Caco-2 (cell line): ENCODE data around the gene URI1. TPM values are rescaled to one million over a fixed set of nuclear protein-coding genes. Genes with fewer than 3 reads are reported as not detected.
A peak's percentile ranks its signal among the peaks of the same experiment; 100 is the strongest.

Experiments used
- BruUV-seq: library from RNA; stranded (reverse); fragments of 400-500 nt; replicated peaks from 2 replicates; lab custom pipeline; 2021; lab: Mats Ljungman, UMichigan
- CTCF ChIA-PET: fragments of 300-600 bp; sonication (Branson Sonifier 250); formaldehyde crosslinking; loops from one replicate; lab custom pipeline; 2022; ENCODE audit warnings: antibody characterized with exemption; lab: Charles Lee
- POLR2A ChIA-PET: fragments of 300-600 bp; sonication (Branson Sonifier 250); formaldehyde crosslinking; loops from one replicate; lab custom pipeline; 2022; ENCODE audit warnings: antibody characterized with exemption; lab: Charles Lee
- DNase-seq, 2 experiments: peaks; one replicate each; pipeline versions ENCODE4 v3.0.0 to v3.0.0-alpha.2; 2020 to 2022
- H3K27me3 ChIP-seq: replicated peaks from 2 replicates; pipeline ENCODE4 v1.6.0; 2011; ENCODE audit warnings: low read length; ENCODE audit not compliant: control insufficient read depth, insufficient read depth
- H3K36me3 ChIP-seq: 2 replicates; pipeline ENCODE4 v1.5.1; 2011; ENCODE audit warnings: low read length; ENCODE audit not compliant: control insufficient read depth, insufficient read depth
- H3K4me1 ChIP-seq: fragments of 250-450 bp; sonication (Bioruptor Pico); 2 replicates; pipeline ENCODE4 v1.5.1; 2020; ENCODE audit warnings: mild to moderate bottlenecking
- H3K4me3 ChIP-seq: 2 replicates; pipeline ENCODE4 v1.5.1; 2011; ENCODE audit warnings: low read depth, mild to moderate bottlenecking, control low read depth, low read length
- H3K9me3 ChIP-seq: fragments of 250-450 bp; sonication (Bioruptor Pico); 2 replicates; pipeline ENCODE4 v1.5.1; 2020; ENCODE audit warnings: mild to moderate bottlenecking, moderate library complexity
- H3K27ac Mint-ChIP-seq: one replicate; pipeline ENCODE4 v1.8.0; 2022; ENCODE audit warnings: mixed read lengths; ENCODE audit not compliant: unreplicated experiment
- H3K27me3 Mint-ChIP-seq: one replicate; pipeline ENCODE4 v1.8.0; 2022; ENCODE audit warnings: mixed read lengths; ENCODE audit not compliant: insufficient read depth, unreplicated experiment
- H3K36me3 Mint-ChIP-seq: one replicate; pipeline ENCODE4 v1.8.0; 2022; ENCODE audit warnings: mild to moderate bottlenecking, mixed read lengths; ENCODE audit not compliant: insufficient read depth, unreplicated experiment
- H3K4me1 Mint-ChIP-seq: one replicate; pipeline ENCODE4 v1.8.0; 2022; ENCODE audit warnings: low read depth, mixed read lengths; ENCODE audit not compliant: unreplicated experiment
- H3K4me3 Mint-ChIP-seq: one replicate; pipeline ENCODE4 v1.8.0; 2022; ENCODE audit warnings: mild to moderate bottlenecking, moderate library complexity, mixed read lengths; ENCODE audit not compliant: unreplicated experiment
- H3K9me3 Mint-ChIP-seq: one replicate; pipeline ENCODE4 v1.8.0; 2022; ENCODE audit warnings: mixed read lengths; ENCODE audit not compliant: unreplicated experiment
- CTCF ChIP-seq, 2 experiments: fragments of 200-600 bp in 1 of 2; IDR thresholded peaks; 1 replicate in 1 of 2; 2 replicates in 1 of 2; pipeline versions ENCODE4 v1.5.1 to v1.8.0; 2011 to 2022; ENCODE audit warnings: antibody characterized with exemption in 1 of 2, control low read depth in 1 of 2, inconsistent platforms in 1 of 2, low read depth in 1 of 2, low read length in 1 of 2, mild to moderate bottlenecking in 1 of 2, moderate library complexity in 1 of 2; ENCODE audit not compliant: insufficient read depth in 1 of 2, severe bottlenecking in 1 of 2, unreplicated experiment in 1 of 2
- intact Hi-C: fragments of 100-400 bp; cut with micrococcal nuclease; formaldehyde crosslinking; loops from one replicate; pipeline ENCODE4 v1.10.0; 2022; ENCODE audit not compliant: unreplicated experiment
- total RNA-seq: library from RNA; stranded (reverse); gene quantifications from 2 replicates; pipeline ENCODE4 v1.2.3, GENCODE V29; 2022

URI1 gene
- total RNA-seq, 1 experiment from 2014 or later, result 59.5 TPM

GRCh38 chr19:30001791-30002190 lies 59.8 kb downstream of the URI1 start:
- ChIA-PET POLR2A (no interaction called here), CTCF (no interaction called here)
- Histone ChIP-seq H3K4me3 (no peak overlapping the region), H3K36me3 (no peaks in the 10 kb centered on the region), H3K27me3 (no peaks in the 10 kb centered on the region), H3K4me1 (peaks cover 7% of the 10 kb centered on the region; the same call in 1 of the 2 replicates), H3K9me3 (no peaks in the 10 kb centered on the region)
- intact Hi-C loops, result no loop called here
- DNase-seq, result peak in 1 of 2 experiments; percentile 10
- Mint-ChIP-seq H3K9me3 (no peaks in the 10 kb centered on the region), H3K4me1 (peaks cover 23% of the 10 kb centered on the region), H3K27me3 (no peaks in the 10 kb centered on the region), H3K36me3 (peaks cover 19% of the 10 kb centered on the region), H3K27ac (no peak overlapping the region), H3K4me3 (no peak overlapping the region)
- BruUV-seq, result no TSS peak
- TF ChIP-seq CTCF (IDR thresholded peaks at IDR 0.05; ENCODE audit: insufficient read depth in 1 of 2, low read depth in 1 of 2, low read length in 1 of 2, severe bottlenecking in 1 of 2, unreplicated experiment in 1 of 2), result peak in 1 of 2 experiments; percentile 35

GRCh38 chr19:30003866-30004265 lies 61.8 kb downstream of the URI1 start:
- Histone ChIP-seq H3K4me1 (peaks cover 7% of the 10 kb centered on the region; the same call in 1 of the 2 replicates), H3K4me3 (no peak overlapping the region), H3K27me3 (no peaks in the 10 kb centered on the region), H3K9me3 (no peaks in the 10 kb centered on the region), H3K36me3 (no peaks in the 10 kb centered on the region)
- TF ChIP-seq CTCF (IDR thresholded peaks at IDR 0.05; ENCODE audit: insufficient read depth in 1 of 2, low read depth in 1 of 2, low read length in 1 of 2, severe bottlenecking in 1 of 2, unreplicated experiment in 1 of 2), result no peak
- BruUV-seq, result no TSS peak
- H3K4me3 Mint-ChIP-seq, result no peak overlapping the region
- H3K27me3 Mint-ChIP-seq, result no peaks in the 10 kb centered on the region
- intact Hi-C loops, result no loop called here
- no peak for DNase-seq
- ChIA-PET POLR2A (no interaction called here), CTCF (no interaction called here)
- H3K27ac Mint-ChIP-seq, result no peak overlapping the region
- H3K36me3 Mint-ChIP-seq, result peaks cover 14% of the 10 kb centered on the region
- peaks cover 23% of the 10 kb centered on the region for H3K4me1 Mint-ChIP-seq
- H3K9me3 Mint-ChIP-seq, result no peaks in the 10 kb centered on the region

- H3K27me3 ChIP-seq, result no peaks in the 10 kb centered on the region
- CTCF ChIA-PET, result no interaction called here
- H3K27me3 Mint-ChIP-seq, result no peaks in the 10 kb centered on the region
- no peaks in the 10 kb centered on the region for H3K9me3 ChIP-seq
- no peak for DNase-seq
- H3K9me3 Mint-ChIP-seq, result no peaks in the 10 kb centered on the region
- H3K4me3 ChIP-seq, result no peak overlapping the region
- H3K36me3 Mint-ChIP-seq, result peaks cover 19% of the 10 kb centered on the region
- H3K4me1 ChIP-seq, result peaks cover 7% of the 10 kb centered on the region; the same call in 1 of the 2 replicates
- no peak overlapping the region for H3K4me3 Mint-ChIP-seq
- intact Hi-C loops, result no loop called here
- POLR2A ChIA-PET, result no interaction called here
- no peak for TF ChIP-seq CTCF (IDR thresholded peaks at IDR 0.05; ENCODE audit: insufficient read depth in 1 of 2, low read depth in 1 of 2, low read length in 1 of 2, severe bottlenecking in 1 of 2, unreplicated experiment in 1 of 2)
- no TSS peak for BruUV-seq
- H3K27ac Mint-ChIP-seq, result no peak overlapping the region
- no peaks in the 10 kb centered on the region for H3K36me3 ChIP-seq
- H3K4me1 Mint-ChIP-seq, result peaks cover 23% of the 10 kb centered on the region
These were observed 62.4 kb downstream of the URI1 start for GRCh38 chr19:30004403-30004802.
